GM12872 (cell line): ENCODE measurements around the gene FCRL4.

ENCODE experiments used
- CTCF ChIP-seq: IDR thresholded peaks from 3 replicates; pipeline ENCODE4 v1.5.1; 2011; ENCODE audit warnings: low read depth, mild to moderate bottlenecking, low read length, moderate library complexity; ENCODE audit not compliant: insufficient read depth

FCRL4 gene

GRCh38 chr1:157622471-157622870, 24.6 kb upstream of the FCRL4 start:
- TF ChIP-seq CTCF: no peak

GRCh38 chr1:157618190-157618589, 20.3 kb upstream of the FCRL4 start:
- TF ChIP-seq CTCF: no peak

GRCh38 chr1:157600236-157600635, 2.4 kb upstream of the FCRL4 start:
- TF ChIP-seq CTCF: no peak

- TF ChIP-seq CTCF: no peak
Measured at GRCh38 chr1:157596384-157596783, 1.5 kb downstream of the FCRL4 start.

GRCh38 chr1:157595356-157595755, 2.5 kb downstream of the FCRL4 start:
- 0 out of 3 replicates have a peak, but pooled peaks have one; percentile 6 for TF ChIP-seq CTCF

GRCh38 chr1:157585984-157586383, 11.9 kb downstream of the FCRL4 start:
- TF ChIP-seq CTCF: no peak

GRCh38 chr1:157584503-157584902, 13.4 kb downstream of the FCRL4 start:
- no peak for TF ChIP-seq CTCF

GRCh38 chr1:157580828-157581210, 17.1 kb downstream of the FCRL4 start:
- no peak for TF ChIP-seq CTCF
